CD14-positive monocyte (primary cell): ENCODE results near the gene ECHDC3. TPM values are rescaled to one million over a fixed set of nuclear protein-coding genes. Genes with fewer than 3 reads are reported as not detected.

ENCODE experiments used
- DNase-seq, 3 donors: peaks; one replicate each; pipeline ENCODE4 v3.0.0-alpha.2; 2011 to 2022
- H2AFZ ChIP-seq: 2 replicates; pipeline ENCODE4 v1.6.0; 2012; ENCODE audit warnings: mild to moderate bottlenecking, low read depth, low read length, inconsistent platforms; ENCODE audit not compliant: insufficient read depth, poor library complexity, severe bottlenecking
- H3K27ac ChIP-seq, 2 donors: 1 replicate in 1 of 2; 2 replicates in 1 of 2; pipeline ENCODE4 v1.5.1; 2012 to 2013; ENCODE audit warnings: low read length in 2 of 2, control low read depth in 1 of 2, inconsistent platforms in 1 of 2, low read depth in 1 of 2, mild to moderate bottlenecking in 1 of 2
- H3K27me3 ChIP-seq, 2 donors: one replicate each; pipeline versions ENCODE4 v1.6.0 to v1.6.1; 2011 to 2013; ENCODE audit warnings: low read length in 2 of 2; ENCODE audit not compliant: control insufficient read depth in 2 of 2, insufficient read depth in 2 of 2
- H3K36me3 ChIP-seq, 2 donors: replicated peaks in 1 of 2; 1 replicate in 1 of 2; 2 replicates in 1 of 2; pipeline versions ENCODE4 v1.5.1 to v1.6.1; 2012 to 2013; ENCODE audit warnings: low read length in 2 of 2, control low read depth in 1 of 2, inconsistent platforms in 1 of 2, mild to moderate bottlenecking in 1 of 2; ENCODE audit not compliant: insufficient read depth in 2 of 2, control insufficient read depth in 1 of 2
- H3K4me1 ChIP-seq, 2 donors: 1 replicate in 1 of 2; 2 replicates in 1 of 2; pipeline versions ENCODE4 v1.5.1 to v1.6.1; 2012 to 2013; ENCODE audit warnings: low read length in 2 of 2, control low read depth in 1 of 2, inconsistent platforms in 1 of 2, mild to moderate bottlenecking in 1 of 2, moderate library complexity in 1 of 2; ENCODE audit not compliant: insufficient read depth in 2 of 2, control insufficient read depth in 1 of 2
- H3K4me2 ChIP-seq: replicated peaks from 2 replicates; pipeline ENCODE3; 2012; ENCODE audit warnings: low read length, moderate library complexity, mild to moderate bottlenecking; ENCODE audit not compliant: poor library complexity, severe bottlenecking; ENCODE audit errors: extremely low read depth
- H3K4me3 ChIP-seq, 3 experiments: fragments of 200-600 bp in 1 of 3; sonication (generic) in 1 of 3; replicated peaks in 1 of 3; 1 replicate in 2 of 3; 2 replicates in 1 of 3; pipeline ENCODE4 v1.5.1; 2011 to 2013; ENCODE audit warnings: low read length in 3 of 3, mild to moderate bottlenecking in 3 of 3, control low read depth in 2 of 3, low read depth in 2 of 3, inconsistent platforms in 1 of 3, moderate library complexity in 1 of 3
- H3K79me2 ChIP-seq: 2 replicates; pipeline ENCODE4 v1.6.0; 2012; ENCODE audit warnings: mild to moderate bottlenecking, control low read depth, inconsistent platforms, low read length, moderate library complexity; ENCODE audit not compliant: insufficient read depth
- H3K9ac ChIP-seq: 2 replicates; pipeline ENCODE4 v1.6.0; 2017; ENCODE audit warnings: low read length, mild to moderate bottlenecking; ENCODE audit not compliant: insufficient read depth, poor library complexity, severe bottlenecking
- H3K9me3 ChIP-seq, 2 donors: replicated peaks in 1 of 2; 1 replicate in 1 of 2; 2 replicates in 1 of 2; pipeline versions ENCODE4 v1.5.1 to v1.6.1; 2012 to 2013; ENCODE audit warnings: low read length in 2 of 2, control low read depth in 1 of 2; ENCODE audit not compliant: control insufficient read depth in 1 of 2, insufficient read depth in 1 of 2
- H4K20me1 ChIP-seq: 2 replicates; pipeline ENCODE4 v1.6.0; 2012; ENCODE audit warnings: mild to moderate bottlenecking, low read length, control low read depth, moderate library complexity; ENCODE audit not compliant: insufficient read depth
- H3K27ac Mint-ChIP-seq, 7 donors: one replicate each; pipeline ENCODE4 v1.8.0; 2020; ENCODE audit warnings: mild to moderate bottlenecking in 7 of 7, mixed read lengths in 7 of 7, moderate library complexity in 6 of 7, inconsistent platforms in 2 of 7
- H3K27me3 Mint-ChIP-seq, 3 donors: one replicate each; pipeline ENCODE4 v1.8.0; 2021 to 2022; ENCODE audit warnings: low read depth in 3 of 3, mild to moderate bottlenecking in 3 of 3, mixed read lengths in 3 of 3, moderate library complexity in 3 of 3, inconsistent platforms in 1 of 3
- H3K36me3 Mint-ChIP-seq, 2 donors: one replicate each; pipeline ENCODE4 v1.8.0; 2020; ENCODE audit warnings: mixed read lengths in 2 of 2, inconsistent platforms in 1 of 2, mild to moderate bottlenecking in 1 of 2
- H3K4me1 Mint-ChIP-seq: one replicate; pipeline ENCODE4 v1.8.0; 2020; ENCODE audit warnings: mild to moderate bottlenecking, mixed read lengths
- H3K4me3 Mint-ChIP-seq, 2 donors: one replicate each; pipeline ENCODE4 v1.8.0; 2020; ENCODE audit warnings: mild to moderate bottlenecking in 2 of 2, mixed read lengths in 2 of 2, moderate library complexity in 1 of 2
- H3K9me3 Mint-ChIP-seq, 7 donors: one replicate each; pipeline ENCODE4 v1.8.0; 2020 to 2022; ENCODE audit warnings: mixed read lengths in 7 of 7, mild to moderate bottlenecking in 6 of 7, moderate library complexity in 6 of 7, inconsistent platforms in 2 of 7
- WGBS: methylation state at CpG from one replicate; pipeline ENCODE4 v1.1.5; 2013; ENCODE audit warnings: missing lambda C conversion rate; ENCODE audit not compliant: insufficient coverage; 5-methylcytosine and 5-hydroxymethylcytosine counted together
- intact Hi-C, 2 donors: fragments of 100-400 bp; cut with micrococcal nuclease; formaldehyde crosslinking; loops; one replicate each; pipeline versions ENCODE4 v1.15.0 to v1.15.1; 2023
- polyA plus RNA-seq, 3 donors: library from polyadenylated mRNA; depleted of rRNA in 1 of 3; unstranded in 2 of 3; stranded (reverse) in 1 of 3; fragments of 300-500 nt in 2 of 3; fragments of >200 nt in 1 of 3; fragmentation: Illumina TruSeq in 2 of 3; gene quantifications; 1 replicate in 2 of 3; 2 replicates in 1 of 3; pipeline ENCODE4 v1.2.3, GENCODE V29; 2012 to 2021
- TF ChIP-seq, protein P1 (sequence below): fragments of 200-600 bp; IDR thresholded peaks from one replicate; pipeline ENCODE4 v1.8.0; 2022; ENCODE audit warnings: antibody characterized with exemption, mild to moderate bottlenecking

ECHDC3 gene
- polyA plus RNA-seq, 3 donors: 9.2 to 10.6 (median 9.4) TPM

DNA sequence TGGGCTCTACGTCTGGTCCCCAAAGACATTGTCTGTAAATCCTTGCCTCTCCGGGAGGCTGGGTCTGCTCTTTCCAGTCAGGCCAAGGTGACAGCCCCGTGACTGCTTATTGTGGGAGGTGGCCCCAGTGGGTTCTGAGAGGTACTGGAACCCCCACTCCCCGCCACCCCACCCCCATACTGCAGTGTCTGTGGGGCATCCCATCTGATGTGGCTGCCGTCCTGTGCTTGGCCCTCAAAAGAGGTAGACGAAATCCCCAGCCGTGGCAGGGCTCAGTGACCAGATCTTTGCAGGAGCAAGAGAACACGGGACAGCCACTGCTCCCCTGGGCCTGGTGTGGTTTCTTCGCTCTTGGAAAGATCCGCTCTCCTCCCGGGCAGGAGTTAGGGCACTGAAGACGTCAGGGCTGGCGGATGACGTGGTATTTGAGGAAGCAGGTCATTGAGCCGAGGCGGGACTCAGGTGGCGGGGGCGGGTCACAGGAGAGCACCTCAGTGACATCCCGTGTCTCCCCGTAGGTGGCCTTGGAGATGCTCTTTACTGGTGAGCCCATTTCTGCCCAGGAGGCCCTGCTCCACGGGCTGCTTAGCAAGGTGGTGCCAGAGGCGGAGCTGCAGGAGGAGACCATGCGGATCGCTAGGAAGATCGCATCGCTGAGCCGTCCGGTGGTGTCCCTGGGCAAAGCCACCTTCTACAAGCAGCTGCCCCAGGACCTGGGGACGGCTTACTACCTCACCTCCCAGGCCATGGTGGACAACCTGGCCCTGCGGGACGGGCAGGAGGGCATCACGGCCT is 20.7 kb downstream of the ECHDC3 start:
- Histone ChIP-seq H3K4me1 (no peaks in the 10 kb centered on the region), H3K27ac (no peak overlapping the region), H3K4me2 (no peak overlapping the region), H4K20me1 (peaks cover 7% of the 10 kb centered on the region), H3K79me2 (no peaks in the 10 kb centered on the region), H3K36me3 (peaks cover 2 to 57% of the 10 kb centered on the region in 2 donors), H3K9ac (no peak overlapping the region), H3K4me3 (no peak overlapping the region), H3K9me3 (peaks cover 0 to 2% of the 10 kb centered on the region in 2 donors), H2AFZ (no peak overlapping the region), H3K27me3 (no peaks in the 10 kb centered on the region)
- Mint-ChIP-seq H3K27me3 (peaks cover 0 to 3% (median 2%) of the 10 kb centered on the region in 3 donors), H3K4me3 (no peak overlapping the region), H3K9me3 (peaks cover 0 to 9% (median 1%) of the 10 kb centered on the region in 7 donors), H3K27ac (peak overlapping the region in 1 of 7 donors; percentile 50), H3K36me3 (peaks cover 50 to 68% of the 10 kb centered on the region in 2 donors), H3K4me1 (no peaks in the 10 kb centered on the region)
- 87% methylated on average over 24 of the region's 32 CpGs for WGBS
- no peak for DNase-seq
- intact Hi-C loops: no loop called here
- TF ChIP-seq, protein P1, sequence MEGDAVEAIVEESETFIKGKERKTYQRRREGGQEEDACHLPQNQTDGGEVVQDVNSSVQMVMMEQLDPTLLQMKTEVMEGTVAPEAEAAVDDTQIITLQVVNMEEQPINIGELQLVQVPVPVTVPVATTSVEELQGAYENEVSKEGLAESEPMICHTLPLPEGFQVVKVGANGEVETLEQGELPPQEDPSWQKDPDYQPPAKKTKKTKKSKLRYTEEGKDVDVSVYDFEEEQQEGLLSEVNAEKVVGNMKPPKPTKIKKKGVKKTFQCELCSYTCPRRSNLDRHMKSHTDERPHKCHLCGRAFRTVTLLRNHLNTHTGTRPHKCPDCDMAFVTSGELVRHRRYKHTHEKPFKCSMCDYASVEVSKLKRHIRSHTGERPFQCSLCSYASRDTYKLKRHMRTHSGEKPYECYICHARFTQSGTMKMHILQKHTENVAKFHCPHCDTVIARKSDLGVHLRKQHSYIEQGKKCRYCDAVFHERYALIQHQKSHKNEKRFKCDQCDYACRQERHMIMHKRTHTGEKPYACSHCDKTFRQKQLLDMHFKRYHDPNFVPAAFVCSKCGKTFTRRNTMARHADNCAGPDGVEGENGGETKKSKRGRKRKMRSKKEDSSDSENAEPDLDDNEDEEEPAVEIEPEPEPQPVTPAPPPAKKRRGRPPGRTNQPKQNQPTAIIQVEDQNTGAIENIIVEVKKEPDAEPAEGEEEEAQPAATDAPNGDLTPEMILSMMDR: no peak

DNA sequence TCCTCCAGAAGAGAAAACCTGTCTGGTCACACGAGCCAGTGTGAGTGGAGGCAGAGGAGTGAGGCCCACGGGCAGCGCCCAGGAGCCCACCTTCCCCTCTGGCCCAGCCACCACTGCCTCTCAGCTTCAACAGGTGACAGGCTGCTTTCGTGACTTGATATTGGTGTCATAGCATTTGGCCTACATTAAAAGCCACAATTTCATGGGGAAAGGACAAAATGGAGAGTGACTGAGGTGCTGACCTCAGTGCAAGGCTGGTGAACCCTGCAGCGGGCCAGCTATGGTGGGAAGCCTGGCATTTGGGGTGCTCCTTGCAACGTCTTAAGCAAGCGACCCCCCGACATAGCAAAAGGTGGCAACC is 21.3 kb downstream of the ECHDC3 start:
- 68% methylated on average over 4 of the region's 8 CpGs for WGBS
- Histone ChIP-seq H3K27ac (no peak overlapping the region), H4K20me1 (peaks cover 2% of the 10 kb centered on the region), H3K9ac (no peak overlapping the region), H3K36me3 (peaks cover 2 to 57% of the 10 kb centered on the region in 2 donors), H2AFZ (no peak overlapping the region), H3K4me1 (no peaks in the 10 kb centered on the region), H3K4me2 (no peak overlapping the region), H3K27me3 (no peaks in the 10 kb centered on the region), H3K9me3 (peaks cover 0 to 2% of the 10 kb centered on the region in 2 donors), H3K79me2 (no peaks in the 10 kb centered on the region), H3K4me3 (no peak overlapping the region)
- H3K9me3 Mint-ChIP-seq: peaks cover 0 to 9% (median 1%) of the 10 kb centered on the region in 7 donors
- peak overlapping the region in 1 of 7 donors; percentile 56 for H3K27ac Mint-ChIP-seq
- peaks cover 2 to 3% (median 2%) of the 10 kb centered on the region in 3 donors for H3K27me3 Mint-ChIP-seq
- peaks cover 50 to 65% of the 10 kb centered on the region in 2 donors for H3K36me3 Mint-ChIP-seq
- no peak for DNase-seq
- H3K4me3 Mint-ChIP-seq: no peak overlapping the region
- intact Hi-C loops: no loop called here
- TF ChIP-seq, protein P1: no peak
- no peaks in the 10 kb centered on the region for H3K4me1 Mint-ChIP-seq
